OCI-LY3 (cell line): ENCODE data around the gene DYNLT1.

Experiments
- EZH2phosphoT487 ChIP-seq: fragments of 200-600 bp; shearing (Covaris generic); IDR thresholded peaks from 2 replicates; pipeline ENCODE4 v1.6.1; 2018; ENCODE audit warnings: antibody characterized with exemption, mixed run types, low read depth
- TF ChIP-seq, protein P1 (sequence below): fragments of 200-600, 300-600 bp; sonication (generic); IDR thresholded peaks from 2 replicates; pipeline ENCODE4 v1.5.1; 2014; ENCODE audit warnings: antibody characterized with exemption, low read length, low read depth

DNA sequence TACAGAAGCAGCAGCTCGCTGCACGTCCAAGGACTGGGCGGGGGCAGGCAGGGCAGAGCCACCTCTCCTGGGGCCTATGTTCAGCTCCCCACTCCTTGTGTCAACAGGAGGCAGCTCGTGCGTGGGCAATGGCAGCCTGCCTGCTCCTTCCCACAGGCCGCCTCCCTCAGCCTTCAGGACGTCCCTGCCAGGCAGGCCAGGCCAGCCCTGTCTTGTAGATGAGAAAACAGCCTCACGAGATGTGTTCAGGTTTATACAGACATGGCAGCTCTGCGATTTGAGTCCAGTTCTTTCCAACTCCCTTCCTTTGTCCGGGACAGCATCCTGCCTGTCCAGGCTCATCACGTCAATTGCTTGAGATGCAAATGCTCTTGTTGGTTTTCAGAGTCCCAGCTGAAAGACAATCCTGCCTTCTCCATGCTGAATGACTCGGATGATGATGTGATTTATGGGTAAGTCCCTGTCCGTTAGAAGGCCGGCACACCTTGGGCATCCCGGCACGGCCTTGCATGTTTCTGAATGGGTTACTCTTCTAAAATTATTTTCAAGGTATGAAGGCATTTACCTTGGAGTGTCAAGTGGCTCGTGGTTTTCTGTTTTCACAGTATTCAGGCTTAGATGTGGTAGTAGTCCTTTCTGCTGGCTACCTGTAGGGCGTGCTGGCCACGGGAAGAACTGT is 13.5 kb downstream of the DYNLT1 start:
- TF ChIP-seq, protein P1, sequence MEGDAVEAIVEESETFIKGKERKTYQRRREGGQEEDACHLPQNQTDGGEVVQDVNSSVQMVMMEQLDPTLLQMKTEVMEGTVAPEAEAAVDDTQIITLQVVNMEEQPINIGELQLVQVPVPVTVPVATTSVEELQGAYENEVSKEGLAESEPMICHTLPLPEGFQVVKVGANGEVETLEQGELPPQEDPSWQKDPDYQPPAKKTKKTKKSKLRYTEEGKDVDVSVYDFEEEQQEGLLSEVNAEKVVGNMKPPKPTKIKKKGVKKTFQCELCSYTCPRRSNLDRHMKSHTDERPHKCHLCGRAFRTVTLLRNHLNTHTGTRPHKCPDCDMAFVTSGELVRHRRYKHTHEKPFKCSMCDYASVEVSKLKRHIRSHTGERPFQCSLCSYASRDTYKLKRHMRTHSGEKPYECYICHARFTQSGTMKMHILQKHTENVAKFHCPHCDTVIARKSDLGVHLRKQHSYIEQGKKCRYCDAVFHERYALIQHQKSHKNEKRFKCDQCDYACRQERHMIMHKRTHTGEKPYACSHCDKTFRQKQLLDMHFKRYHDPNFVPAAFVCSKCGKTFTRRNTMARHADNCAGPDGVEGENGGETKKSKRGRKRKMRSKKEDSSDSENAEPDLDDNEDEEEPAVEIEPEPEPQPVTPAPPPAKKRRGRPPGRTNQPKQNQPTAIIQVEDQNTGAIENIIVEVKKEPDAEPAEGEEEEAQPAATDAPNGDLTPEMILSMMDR: no peak
- TF ChIP-seq EZH2phosphoT487: no peak
